Activated B cell treated with CpG ODN at 0.5 μM for 24 hours (primary cell): Measurements from ENCODE around the gene PRPF39. TPM values are rescaled to one million over a fixed set of nuclear protein-coding genes. Genes with fewer than 3 reads are reported as not detected.
"Not testable (repeated sequence)": the region's sequence is repeated elsewhere in the genome, so short reads cannot be mapped to it uniquely, and the experiment has no call there.

Source experiments
- ATAC-seq: fragments of 200-7000 bp; cut with Tn5 transposase; one replicate; pipeline ENCODE4 v1.10.0; 2021; ENCODE audit warnings: low read depth, mild to moderate bottlenecking, moderate library complexity
- CTCF ChIA-PET: fragments of 350-600 bp; sonication (Branson Sonifier 250); formaldehyde crosslinking; loops from one replicate; lab custom pipeline; 2021; ENCODE audit warnings: antibody characterized with exemption; lab: Charles Lee
- POLR2A ChIA-PET: fragments of 350-600 bp; sonication (Branson Sonifier 250); formaldehyde crosslinking; loops from one replicate; lab custom pipeline; 2021; ENCODE audit warnings: antibody characterized with exemption; lab: Charles Lee
- DNase-seq: peaks from one replicate; pipeline ENCODE4 v3.0.0; 2022
- H3K27ac Mint-ChIP-seq: one replicate; pipeline ENCODE4 v1.8.0; 2020; ENCODE audit warnings: mixed read lengths
- H3K27me3 Mint-ChIP-seq: one replicate; pipeline ENCODE4 v1.8.0; 2021; ENCODE audit warnings: mixed read lengths
- H3K36me3 Mint-ChIP-seq: one replicate; pipeline ENCODE4 v1.8.0; 2021; ENCODE audit warnings: low read depth, mixed read lengths
- H3K4me1 Mint-ChIP-seq: one replicate; pipeline ENCODE4 v1.8.0; 2021; ENCODE audit warnings: mixed read lengths
- H3K4me3 Mint-ChIP-seq: one replicate; pipeline ENCODE4 v1.8.0; 2020; ENCODE audit warnings: mild to moderate bottlenecking, mixed read lengths
- H3K9me3 Mint-ChIP-seq: one replicate; pipeline ENCODE4 v1.8.0; 2020; ENCODE audit warnings: mixed read lengths
- CTCF ChIP-seq: fragments of 200-600 bp; IDR thresholded peaks from one replicate; pipeline ENCODE4 v1.8.0; 2022; ENCODE audit warnings: antibody characterized with exemption, mild to moderate bottlenecking
- intact Hi-C: fragments of 100-400 bp; cut with micrococcal nuclease; formaldehyde crosslinking; loops from one replicate; pipeline ENCODE4 v1.15.1; 2024
- total RNA-seq: library from RNA; stranded (reverse); gene quantifications from 2 replicates; pipeline ENCODE4 v1.2.3, GENCODE V29; 2022

PRPF39 gene
- total RNA-seq, 1 donor from 2014 or later, result 46.0 TPM

- Mint-ChIP-seq H3K36me3 (peaks cover 20% of the 10 kb centered on the region), H3K27ac (no peak overlapping the region), H3K27me3 (no peaks in the 10 kb centered on the region), H3K9me3 (no peaks in the 10 kb centered on the region), H3K4me3 (no peak overlapping the region), H3K4me1 (no peaks in the 10 kb centered on the region)
- TF ChIP-seq CTCF, result no peak
- DNase-seq (no peak), ATAC-seq (no peak)
- ChIA-PET CTCF (no interaction called here), POLR2A (no interaction called here)
- intact Hi-C loops, result no loop called here
Measured at GRCh38 chr14:45073231-45073879, 10.6 kb upstream of the PRPF39 start.

- ATAC-seq (no peak), DNase-seq (no peak)
- POLR2A ChIA-PET, result no interaction called here
- Mint-ChIP-seq H3K36me3 (peaks cover 5% of the 10 kb centered on the region), H3K4me3 (no peak overlapping the region), H3K27me3 (no peaks in the 10 kb centered on the region), H3K27ac (no peak overlapping the region), H3K9me3 (no peaks in the 10 kb centered on the region), H3K4me1 (peaks cover 3% of the 10 kb centered on the region)
- TF ChIP-seq CTCF, result no peak
- intact Hi-C loops, result no loop called here
- CTCF ChIA-PET, result no interaction called here
Measured at GRCh38 chr14:45078323-45078722, 5.6 kb upstream of the PRPF39 start.

- POLR2A ChIA-PET, H3K9me3 Mint-ChIP-seq, H3K36me3 Mint-ChIP-seq, ATAC-seq, H3K27me3 Mint-ChIP-seq, DNase-seq, CTCF ChIA-PET, intact Hi-C loops, H3K27ac Mint-ChIP-seq, H3K4me3 Mint-ChIP-seq: not testable (repeated sequence)
- peaks cover 14% of the 10 kb centered on the region for H3K4me1 Mint-ChIP-seq
Measured at GRCh38 chr14:45080416-45080968, 3.4 kb upstream of the PRPF39 start.

GRCh38 chr14:45081096-45081495 is 2.8 kb upstream of the PRPF39 start:
- H3K36me3 Mint-ChIP-seq, POLR2A ChIA-PET, H3K27ac Mint-ChIP-seq, H3K4me3 Mint-ChIP-seq, H3K27me3 Mint-ChIP-seq, DNase-seq, ATAC-seq, CTCF ChIA-PET, intact Hi-C loops, H3K9me3 Mint-ChIP-seq: not testable (repeated sequence)
- H3K4me1 Mint-ChIP-seq, result peaks cover 20% of the 10 kb centered on the region

GRCh38 chr14:45082420-45082819 is 1.5 kb upstream of the PRPF39 start:
- H3K9me3 Mint-ChIP-seq, result no peaks in the 10 kb centered on the region
- ATAC-seq (no peak), DNase-seq (no peak)
- peaks cover 31% of the 10 kb centered on the region for H3K4me1 Mint-ChIP-seq
- POLR2A ChIA-PET, result interaction anchor here (1.3 to 2.1 kb wide), 2 partner anchors 120 to 186 kb away, joined by 4 to 12 read pairs; partner anchors contain the start of genes KLHL28 and TOGARAM1
- H3K4me3 Mint-ChIP-seq, result no peak overlapping the region
- CTCF ChIA-PET, result no interaction called here
- H3K27me3 Mint-ChIP-seq, result no peaks in the 10 kb centered on the region
- intact Hi-C loops, result no loop called here
- H3K27ac Mint-ChIP-seq, result no peak overlapping the region
- TF ChIP-seq CTCF, result no peak
- H3K36me3 Mint-ChIP-seq, result peaks cover 10% of the 10 kb centered on the region

GRCh38 chr14:45083617-45083975 is 320 bp upstream of the PRPF39 start:
- no peaks in the 10 kb centered on the region for H3K27me3 Mint-ChIP-seq
- H3K36me3 Mint-ChIP-seq, result peaks cover 10% of the 10 kb centered on the region
- CTCF ChIA-PET, result interaction anchor here (1.6 kb wide), 1 partner anchor 170 kb away, joined by 4 read pairs; the partner anchor contains the start of gene MIS18BP1
- DNase-seq, result no peak
- ATAC-seq, result no peak
- peaks cover 40% of the 10 kb centered on the region for H3K4me1 Mint-ChIP-seq
- H3K4me3 Mint-ChIP-seq, result peak overlapping the region; percentile 96
- peak overlapping the region; percentile 92 for H3K27ac Mint-ChIP-seq
- POLR2A ChIA-PET, result interaction anchor here (1.3 to 2.4 kb wide), 3 partner anchors 50 to 187 kb away, joined by 4 to 24 read pairs (median 12); partner anchors contain the start of genes FKBP3, KLHL28 and TOGARAM1
- intact Hi-C loops, result loop anchor here (1.0 kb wide), 1 partner anchor 170 kb away; the partner anchor contains the start of gene MIS18BP1
- no peaks in the 10 kb centered on the region for H3K9me3 Mint-ChIP-seq
- TF ChIP-seq CTCF, result no peak
